T-helper 9 cell (primary cell): Measurements from ENCODE around the gene PIEZO2.
"Not testable (repeated sequence)": the region's sequence is repeated elsewhere in the genome, so short reads cannot be mapped to it uniquely, and the experiment has no call there.

Experiments
- DNase-seq: peaks from one replicate; pipeline ENCODE4 v3.0.0-alpha.2; 2020

Gene PIEZO2

GRCh38 chr18:10923551-10924070 is 225.8 kb downstream of the PIEZO2 start:
- DNase-seq = no peak

- DNase-seq = no peak
Observed at GRCh38 chr18:10923141-10923540, 226.2 kb downstream of the PIEZO2 start.

GRCh38 chr18:10922712-10923111 is 226.7 kb downstream of the PIEZO2 start:
- DNase-seq = not testable (repeated sequence)

GRCh38 chr18:10920309-10920708 is 229.1 kb downstream of the PIEZO2 start:
- DNase-seq = not testable (repeated sequence)

GRCh38 chr18:10919851-10920250 is 229.5 kb downstream of the PIEZO2 start:
- no peak for DNase-seq

- no peak for DNase-seq
Observed at GRCh38 chr18:10916865-10917264, 232.5 kb downstream of the PIEZO2 start.

- DNase-seq = no peak
Observed at GRCh38 chr18:10916387-10916786, 233.0 kb downstream of the PIEZO2 start.

GRCh38 chr18:10915748-10916147 is 233.6 kb downstream of the PIEZO2 start:
- not testable (repeated sequence) for DNase-seq

GRCh38 chr18:10914610-10915009 is 234.8 kb downstream of the PIEZO2 start:
- not testable (repeated sequence) for DNase-seq

GRCh38 chr18:10913919-10914318 is 235.4 kb downstream of the PIEZO2 start:
- no peak for DNase-seq

GRCh38 chr18:10912790-10913545 is 236.4 kb downstream of the PIEZO2 start:
- DNase-seq = no peak

GRCh38 chr18:10909724-10910123 is 239.6 kb downstream of the PIEZO2 start:
- no peak for DNase-seq

GRCh38 chr18:10908760-10909159 is 240.6 kb downstream of the PIEZO2 start:
- DNase-seq = no peak

- no peak for DNase-seq
Observed at GRCh38 chr18:10907749-10908148, 241.6 kb downstream of the PIEZO2 start.

- DNase-seq = no peak
Observed at GRCh38 chr18:10901329-10901728, 248.0 kb downstream of the PIEZO2 start.

- DNase-seq = no peak
Observed at GRCh38 chr18:10900435-10900834, 248.9 kb downstream of the PIEZO2 start.

GRCh38 chr18:10899481-10899880 is 249.9 kb downstream of the PIEZO2 start:
- DNase-seq = no peak

- DNase-seq = no peak
Observed at GRCh38 chr18:10898417-10898974, 250.9 kb downstream of the PIEZO2 start.

- DNase-seq = no peak
Observed at GRCh38 chr18:10896851-10897250, 252.5 kb downstream of the PIEZO2 start.

- DNase-seq = no peak
Observed at GRCh38 chr18:10895976-10896375, 253.4 kb downstream of the PIEZO2 start.

- no peak for DNase-seq
Observed at GRCh38 chr18:10894501-10894900, 254.9 kb downstream of the PIEZO2 start.

GRCh38 chr18:10893761-10894160 is 255.6 kb downstream of the PIEZO2 start:
- DNase-seq = no peak

GRCh38 chr18:10893196-10893595 is 256.2 kb downstream of the PIEZO2 start:
- no peak for DNase-seq

GRCh38 chr18:10892786-10893185 is 256.6 kb downstream of the PIEZO2 start:
- DNase-seq = no peak
